Measurements from ENCODE around the gene KDF1. TPM values are rescaled to one million over a fixed set of nuclear protein-coding genes. Genes with fewer than 3 reads are reported as not detected.

The KDF1 gene
- total and polyA plus RNA-seq, 2 of the 13 experiments (the other 11 are each of a cell fraction or from before 2014, with no cell fraction given) = 1.9 to 4.9 TPM

GRCh38 chr1:26910343-26911160, 49.7 kb downstream of the KDF1 start (continued):
- TF ChIP-seq ZNF18 (CRISPR knock-in tag; IDR thresholded peaks at IDR 0.05; ENCODE audit: insufficient replicate concordance) = peak; percentile 70
- TF ChIP-seq MED1 (CRISPR knock-in tag; IDR thresholded peaks at IDR 0.05) = peak; percentile 97
- TF ChIP-seq BRCA1 (CRISPR knock-in tag; IDR thresholded peaks at IDR 0.05) = no peak
- TF ChIP-seq HNRNPLL (IDR thresholded peaks at IDR 0.05; ENCODE audit: low read depth, low read length, poor library complexity, severe bottlenecking) = no peak
- peak; percentile 92; the same call in 1 of the 2 replicates for TF ChIP-seq ZFP36L1 (CRISPR knock-in tag; IDR thresholded peaks at IDR 0.05)
- TF ChIP-seq, protein P1, sequence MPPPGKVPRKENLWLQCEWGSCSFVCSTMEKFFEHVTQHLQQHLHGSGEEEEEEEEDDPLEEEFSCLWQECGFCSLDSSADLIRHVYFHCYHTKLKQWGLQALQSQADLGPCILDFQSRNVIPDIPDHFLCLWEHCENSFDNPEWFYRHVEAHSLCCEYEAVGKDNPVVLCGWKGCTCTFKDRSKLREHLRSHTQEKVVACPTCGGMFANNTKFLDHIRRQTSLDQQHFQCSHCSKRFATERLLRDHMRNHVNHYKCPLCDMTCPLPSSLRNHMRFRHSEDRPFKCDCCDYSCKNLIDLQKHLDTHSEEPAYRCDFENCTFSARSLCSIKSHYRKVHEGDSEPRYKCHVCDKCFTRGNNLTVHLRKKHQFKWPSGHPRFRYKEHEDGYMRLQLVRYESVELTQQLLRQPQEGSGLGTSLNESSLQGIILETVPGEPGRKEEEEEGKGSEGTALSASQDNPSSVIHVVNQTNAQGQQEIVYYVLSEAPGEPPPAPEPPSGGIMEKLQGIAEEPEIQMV (CRISPR knock-in tag; IDR thresholded peaks at IDR 0.05; ENCODE audit: low read depth) = no peak
- TF ChIP-seq ZNF382 (CRISPR knock-in tag; IDR thresholded peaks at IDR 0.05; ENCODE audit: borderline replicate concordance) = no peak
- peak; percentile 79 for TF ChIP-seq MAX (IDR thresholded peaks at IDR 0.05)
- TF ChIP-seq MAF1 (CRISPR knock-in tag; IDR thresholded peaks at IDR 0.05; ENCODE audit: borderline replicate concordance) = no peak; the same call in 1 of the 2 replicates
- no peak for TF ChIP-seq NFE2L1 (CRISPR knock-in tag; IDR thresholded peaks at IDR 0.05; ENCODE audit: borderline replicate concordance)
- no peak for TF ChIP-seq MTF2 (CRISPR knock-in tag; IDR thresholded peaks at IDR 0.05; ENCODE audit: borderline replicate concordance)
- peak; percentile 63; the same call in 1 of the 2 replicates for TF ChIP-seq PRMT3 (CRISPR knock-in tag; IDR thresholded peaks at IDR 0.05; ENCODE audit: borderline replicate concordance, low read depth)
- peak; percentile 83; the same call in 1 of the 2 replicates for TF ChIP-seq ZNF747 (CRISPR knock-in tag; IDR thresholded peaks at IDR 0.05; ENCODE audit: borderline replicate concordance)
- TF ChIP-seq, protein P2, sequence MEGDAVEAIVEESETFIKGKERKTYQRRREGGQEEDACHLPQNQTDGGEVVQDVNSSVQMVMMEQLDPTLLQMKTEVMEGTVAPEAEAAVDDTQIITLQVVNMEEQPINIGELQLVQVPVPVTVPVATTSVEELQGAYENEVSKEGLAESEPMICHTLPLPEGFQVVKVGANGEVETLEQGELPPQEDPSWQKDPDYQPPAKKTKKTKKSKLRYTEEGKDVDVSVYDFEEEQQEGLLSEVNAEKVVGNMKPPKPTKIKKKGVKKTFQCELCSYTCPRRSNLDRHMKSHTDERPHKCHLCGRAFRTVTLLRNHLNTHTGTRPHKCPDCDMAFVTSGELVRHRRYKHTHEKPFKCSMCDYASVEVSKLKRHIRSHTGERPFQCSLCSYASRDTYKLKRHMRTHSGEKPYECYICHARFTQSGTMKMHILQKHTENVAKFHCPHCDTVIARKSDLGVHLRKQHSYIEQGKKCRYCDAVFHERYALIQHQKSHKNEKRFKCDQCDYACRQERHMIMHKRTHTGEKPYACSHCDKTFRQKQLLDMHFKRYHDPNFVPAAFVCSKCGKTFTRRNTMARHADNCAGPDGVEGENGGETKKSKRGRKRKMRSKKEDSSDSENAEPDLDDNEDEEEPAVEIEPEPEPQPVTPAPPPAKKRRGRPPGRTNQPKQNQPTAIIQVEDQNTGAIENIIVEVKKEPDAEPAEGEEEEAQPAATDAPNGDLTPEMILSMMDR (CRISPR knock-in tag; IDR thresholded peaks at IDR 0.05) = peak; percentile 25; the same call in 1 of the 2 replicates
- 0 out of 2 replicates have a peak, but pooled peaks have one; percentile 10 for TF ChIP-seq ZNF691 (CRISPR knock-in tag; IDR thresholded peaks at IDR 0.05; ENCODE audit: borderline replicate concordance, low read depth)
- TF ChIP-seq TBX2 (CRISPR knock-in tag; IDR thresholded peaks at IDR 0.05; ENCODE audit: borderline replicate concordance) = peak; percentile 95
- TF ChIP-seq ZNF484 (CRISPR knock-in tag; IDR thresholded peaks at IDR 0.05; ENCODE audit: borderline replicate concordance, low read depth) = no peak
- TF ChIP-seq, protein P3, sequence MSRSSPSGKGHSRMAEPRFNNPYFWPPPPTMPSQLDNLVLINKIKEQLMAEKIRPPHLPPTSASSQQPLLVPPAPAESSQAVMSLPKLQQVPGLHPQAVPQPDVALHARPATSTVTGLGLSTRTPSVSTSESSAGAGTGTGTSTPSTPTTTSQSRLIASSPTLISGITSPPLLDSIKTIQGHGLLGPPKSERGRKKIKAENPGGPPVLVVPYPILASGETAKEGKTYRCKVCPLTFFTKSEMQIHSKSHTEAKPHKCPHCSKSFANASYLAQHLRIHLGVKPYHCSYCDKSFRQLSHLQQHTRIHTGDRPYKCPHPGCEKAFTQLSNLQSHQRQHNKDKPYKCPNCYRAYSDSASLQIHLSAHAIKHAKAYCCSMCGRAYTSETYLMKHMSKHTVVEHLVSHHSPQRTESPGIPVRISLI (CRISPR knock-in tag; IDR thresholded peaks at IDR 0.05; ENCODE audit: borderline replicate concordance) = peak; percentile 64; the same call in 1 of the 2 replicates
